HG02678 (cell line): ENCODE data around the gene IQGAP2.

ENCODE experiments used
- ATAC-seq: cut with Tn5 transposase; IDR thresholded peaks from one replicate; pipeline ENCODE4 v1.9.1; 2021; ENCODE audit warnings: mild to moderate bottlenecking, moderate library complexity; ENCODE audit not compliant: unreplicated experiment

The IQGAP2 gene

DNA sequence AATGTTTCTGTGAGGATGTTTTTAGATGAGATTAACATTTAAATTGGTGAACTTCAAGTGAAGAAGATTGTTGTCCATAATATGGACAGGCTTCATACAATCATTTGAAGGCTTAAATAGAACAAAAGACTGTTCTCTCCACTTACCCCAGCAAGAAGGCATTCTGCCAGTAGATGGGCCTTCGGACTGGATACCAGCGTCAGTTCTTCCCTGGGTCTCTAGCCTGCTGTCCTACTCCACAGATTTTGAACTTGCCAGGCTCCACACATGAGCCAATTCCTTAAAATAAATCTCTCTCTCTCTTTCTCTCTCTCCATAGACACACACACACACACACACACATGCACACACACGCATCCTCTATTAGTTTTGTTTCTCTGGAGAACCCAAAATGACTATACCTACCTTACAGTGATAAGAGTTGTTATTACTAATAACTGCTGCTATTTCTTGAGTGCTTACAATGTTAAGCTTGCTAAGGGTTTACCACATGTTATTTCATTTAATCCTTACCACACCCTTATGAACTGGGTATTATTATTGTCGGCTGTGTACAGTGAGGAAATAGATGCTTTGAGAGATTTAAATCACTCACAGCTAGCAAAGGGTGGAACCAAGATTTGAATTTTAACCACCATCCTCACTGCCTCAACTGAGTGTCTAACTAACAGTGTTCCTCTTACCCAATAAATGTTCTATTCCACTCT lies 19.8 kb upstream of the IQGAP2 start:
- ATAC-seq = no peak

DNA sequence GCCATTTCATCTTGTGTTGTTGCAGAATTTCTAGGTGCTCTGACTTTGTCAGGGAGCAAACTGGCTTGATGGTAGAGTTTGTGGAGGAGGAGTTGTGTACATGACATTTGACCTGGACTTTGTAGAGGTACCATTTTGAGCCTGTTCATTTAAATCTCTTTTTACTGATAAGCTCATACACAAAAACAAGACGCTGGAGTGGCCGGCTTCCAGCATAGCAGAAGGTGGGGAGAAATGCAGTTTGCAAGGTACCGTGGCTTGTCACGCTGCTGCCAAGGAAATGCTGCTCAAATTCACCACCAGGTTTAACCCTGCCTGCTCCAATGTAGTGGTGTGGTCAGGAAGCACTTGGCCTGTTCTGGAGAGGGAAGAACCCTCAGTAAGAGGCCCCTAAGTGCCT lies 18.9 kb upstream of the IQGAP2 start:
- no peak for ATAC-seq

DNA sequence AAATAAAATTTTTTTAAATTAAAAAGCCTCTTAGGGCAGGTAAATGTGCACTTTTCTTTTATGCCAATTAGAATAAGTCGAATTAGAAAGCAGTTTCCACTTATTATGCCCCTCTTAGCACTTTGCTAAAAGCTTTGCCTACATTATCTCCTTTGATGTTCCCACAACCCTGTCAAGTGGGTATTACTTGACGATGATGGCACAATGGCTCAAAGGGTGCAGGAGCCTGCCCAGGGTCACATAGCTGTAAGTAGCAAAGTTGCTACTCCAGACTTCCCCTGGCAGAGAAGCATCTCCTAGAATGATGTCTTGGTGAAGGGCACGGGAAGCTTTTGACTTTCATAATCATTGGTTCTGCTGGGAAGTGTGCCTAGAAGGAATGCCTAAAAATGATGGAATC lies 18.4 kb upstream of the IQGAP2 start:
- no peak for ATAC-seq

DNA sequence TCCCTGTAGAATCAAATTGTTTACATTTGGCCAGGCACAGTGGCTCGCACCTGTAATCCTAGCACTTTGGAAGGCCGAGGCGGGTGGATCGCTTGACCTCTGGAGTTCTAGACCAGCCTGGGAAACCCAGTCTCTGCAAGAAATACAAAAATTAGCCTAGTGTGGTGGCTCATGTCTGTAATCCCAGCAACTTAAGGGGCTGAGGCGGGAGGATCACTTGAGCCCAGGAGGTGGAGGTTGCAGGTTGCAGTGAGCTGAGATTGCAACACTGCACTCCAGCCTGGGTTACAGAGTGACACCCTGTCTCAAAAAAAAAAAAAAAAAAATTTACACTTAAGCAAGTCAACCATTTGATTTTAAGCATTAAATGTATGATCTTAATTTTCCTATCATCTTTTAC lies 17.5 kb upstream of the IQGAP2 start:
- ATAC-seq = no peak

DNA sequence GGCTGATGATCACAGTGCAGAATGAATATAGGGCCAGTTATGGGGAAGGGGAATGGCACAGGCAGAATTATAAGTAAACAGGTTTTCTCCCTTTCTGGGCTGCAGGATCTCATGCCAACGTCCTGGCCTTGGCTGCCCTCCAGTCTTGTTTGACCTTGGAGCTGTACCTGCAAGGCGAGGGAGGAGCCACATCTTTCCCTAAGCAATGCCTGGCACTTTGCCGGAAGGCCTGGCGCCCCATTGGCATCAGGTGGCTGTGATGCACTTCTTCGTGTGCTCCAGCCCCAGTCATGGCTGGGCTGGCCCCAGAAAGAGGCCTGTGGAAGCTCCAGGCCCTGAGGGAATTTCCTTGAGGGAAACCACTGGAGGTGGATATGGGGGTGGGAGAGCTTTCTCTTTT lies 16.7 kb upstream of the IQGAP2 start:
- ATAC-seq = no peak

DNA sequence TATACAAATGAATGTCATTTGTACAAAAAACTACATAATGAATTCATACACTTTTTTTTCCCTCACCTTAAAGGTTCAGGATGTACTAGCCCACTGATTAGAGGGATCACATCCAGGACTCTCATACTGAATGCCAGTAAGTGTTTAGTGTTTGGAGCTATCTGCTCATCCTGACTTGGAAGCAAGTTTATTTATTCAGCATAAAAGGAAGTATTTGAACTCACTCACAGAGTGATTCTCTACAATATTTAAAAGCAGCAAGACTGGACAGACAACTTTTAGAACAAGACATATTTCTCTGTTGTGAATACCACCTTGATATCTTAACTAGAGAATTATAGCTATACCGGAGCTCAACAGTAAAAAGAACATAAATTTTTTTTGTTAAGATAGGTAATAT lies 14.8 kb upstream of the IQGAP2 start:
- no peak for ATAC-seq

DNA sequence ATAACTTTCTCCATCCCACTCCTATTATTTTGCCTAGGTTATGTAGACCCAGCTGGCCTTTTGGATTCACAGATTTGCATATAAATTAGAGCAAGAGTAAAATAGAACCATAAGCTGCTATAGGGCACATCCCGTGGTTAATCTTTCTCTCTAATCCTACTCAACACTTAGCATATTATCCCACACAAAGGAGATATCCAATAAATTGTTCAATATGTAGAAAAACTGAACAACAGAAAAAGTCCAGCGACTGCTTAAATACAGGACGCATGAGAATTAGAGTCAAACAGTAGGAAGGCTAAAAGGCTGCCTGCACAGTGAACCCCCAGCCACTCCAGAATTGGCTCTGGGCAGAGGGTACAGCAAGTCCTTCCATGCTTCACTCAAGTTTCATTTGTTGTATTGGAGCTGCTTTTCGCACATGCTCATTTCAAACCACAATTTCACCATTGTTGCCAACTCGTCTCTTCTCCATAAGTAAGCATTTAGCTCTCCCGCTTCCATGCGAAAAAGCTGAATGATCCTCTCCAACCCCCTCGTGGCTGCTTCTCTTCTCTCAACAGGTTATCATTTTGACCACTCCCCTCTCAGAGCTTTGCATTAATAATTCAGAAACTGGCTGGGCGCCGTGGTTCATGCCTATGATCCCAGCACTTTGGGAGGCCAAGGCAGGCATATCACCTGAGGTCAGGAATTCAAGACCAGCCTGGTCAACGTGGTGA lies 14.1 kb upstream of the IQGAP2 start:
- no peak for ATAC-seq

DNA sequence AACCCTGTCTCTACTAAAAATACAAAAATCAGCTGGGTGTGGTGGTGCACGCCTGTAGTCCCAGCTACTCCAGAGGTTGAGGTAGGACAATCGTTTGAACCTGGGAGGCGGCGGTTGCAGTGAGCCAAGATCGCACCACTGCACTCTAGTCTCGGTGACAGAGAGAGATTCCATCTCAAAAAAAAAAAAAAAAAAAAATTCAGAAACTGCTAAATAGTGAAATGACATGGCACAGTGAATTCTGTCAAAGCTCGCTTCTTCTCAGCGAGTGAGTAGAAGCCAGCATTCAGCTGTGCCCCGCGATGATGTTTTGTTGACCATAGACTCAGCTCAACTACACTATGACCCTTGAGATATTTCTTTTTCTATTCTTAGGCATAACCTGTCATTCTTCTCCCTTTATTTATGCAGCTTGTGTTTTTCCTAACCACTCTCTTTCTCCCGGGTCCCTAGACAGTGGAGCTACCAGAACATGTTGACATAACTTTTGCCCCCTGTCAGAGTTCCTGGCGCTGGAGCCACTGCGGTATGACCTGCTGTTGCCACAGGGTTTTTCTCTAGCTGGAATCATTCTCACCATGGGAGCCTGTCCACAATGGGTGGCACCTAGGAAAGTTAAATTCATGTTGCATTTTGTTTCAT lies 13.5 kb upstream of the IQGAP2 start:
- no peak for ATAC-seq

DNA sequence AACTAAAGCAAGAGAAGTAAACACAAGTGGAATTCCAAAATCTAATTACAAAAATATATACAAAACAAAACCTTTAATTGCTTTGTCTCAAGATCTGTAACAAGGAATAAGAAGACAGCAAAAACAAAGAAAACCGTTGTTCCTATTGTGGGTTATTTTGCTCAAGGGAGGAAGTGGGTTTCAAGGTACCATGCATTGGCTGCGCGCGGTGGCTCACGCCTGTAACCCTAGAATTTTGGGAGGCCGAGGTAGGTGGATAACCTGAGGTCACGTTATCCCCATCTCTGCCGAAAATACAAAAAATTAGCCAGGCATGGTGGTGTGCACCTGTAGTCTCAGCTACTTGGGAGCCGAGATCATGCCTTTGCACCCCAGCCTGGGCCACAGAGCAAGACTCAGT lies 12.1 kb upstream of the IQGAP2 start:
- ATAC-seq = no peak

DNA sequence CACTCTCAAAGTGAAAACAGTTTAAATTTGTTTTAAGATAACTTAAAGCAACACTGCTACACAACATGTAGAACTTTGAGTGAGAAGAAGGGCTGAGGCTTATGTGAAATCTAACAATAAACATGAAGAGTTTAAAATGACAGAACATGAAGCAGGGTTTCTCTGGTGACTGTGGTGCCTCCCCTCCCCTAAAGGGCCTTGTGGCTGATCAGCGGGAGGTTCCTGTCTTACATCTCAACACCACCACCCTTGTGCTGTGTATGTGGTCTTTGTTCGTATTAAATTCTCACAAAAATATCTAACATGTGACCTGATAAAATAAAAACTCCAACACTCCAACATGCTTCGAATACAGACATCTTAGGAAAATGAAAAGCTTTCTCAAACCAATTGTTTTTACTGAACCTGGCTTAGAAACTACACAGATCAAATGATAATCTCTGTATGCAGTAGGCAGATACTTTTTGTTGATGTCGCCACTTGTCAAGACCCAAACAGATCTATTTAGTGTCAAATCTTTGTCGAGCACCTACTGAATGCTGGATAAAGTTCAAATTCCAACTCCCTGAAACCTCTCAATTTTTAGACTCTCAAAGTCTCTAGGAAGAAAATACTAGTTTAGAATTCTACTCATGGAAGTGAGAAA lies 9.9 kb upstream of the IQGAP2 start:
- ATAC-seq = no peak

DNA sequence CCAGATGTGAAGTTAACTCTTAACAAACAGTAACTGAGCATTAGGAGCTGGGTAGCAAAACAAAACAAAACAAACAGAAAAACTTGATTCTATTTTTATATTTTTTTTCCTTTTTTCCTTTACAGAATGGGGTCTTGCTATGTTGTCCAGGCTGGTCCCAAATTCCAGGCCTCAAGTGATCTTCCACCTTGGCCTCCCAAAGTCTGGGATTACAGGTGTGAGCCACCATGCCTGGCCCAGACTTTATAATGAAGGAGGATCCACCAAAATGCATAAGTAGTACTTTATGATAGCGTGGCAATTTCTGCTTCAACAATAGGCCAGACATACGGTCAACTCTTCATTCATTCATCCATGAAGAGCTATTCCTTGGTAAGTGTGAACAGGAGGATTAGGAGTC lies 5.9 kb upstream of the IQGAP2 start:
- ATAC-seq = no peak

DNA sequence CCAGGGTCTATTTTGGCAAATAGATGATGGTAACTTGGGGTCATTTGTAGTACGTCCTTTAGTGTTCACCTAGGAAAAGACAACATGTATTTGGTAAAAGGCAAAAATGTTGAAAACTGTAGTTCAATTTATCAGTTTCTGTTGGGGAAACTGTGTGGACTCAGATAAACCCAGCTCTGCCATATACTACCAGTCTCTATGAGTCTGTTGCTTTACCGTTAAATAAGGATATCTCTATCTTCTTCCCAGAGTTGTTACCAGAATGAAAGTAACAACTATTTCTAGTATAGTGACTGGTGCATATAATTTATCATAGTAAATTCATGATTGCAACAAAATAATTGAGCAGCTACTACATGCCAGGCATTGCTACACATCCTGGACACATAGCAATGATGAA lies 3.8 kb upstream of the IQGAP2 start:
- ATAC-seq = no peak

DNA sequence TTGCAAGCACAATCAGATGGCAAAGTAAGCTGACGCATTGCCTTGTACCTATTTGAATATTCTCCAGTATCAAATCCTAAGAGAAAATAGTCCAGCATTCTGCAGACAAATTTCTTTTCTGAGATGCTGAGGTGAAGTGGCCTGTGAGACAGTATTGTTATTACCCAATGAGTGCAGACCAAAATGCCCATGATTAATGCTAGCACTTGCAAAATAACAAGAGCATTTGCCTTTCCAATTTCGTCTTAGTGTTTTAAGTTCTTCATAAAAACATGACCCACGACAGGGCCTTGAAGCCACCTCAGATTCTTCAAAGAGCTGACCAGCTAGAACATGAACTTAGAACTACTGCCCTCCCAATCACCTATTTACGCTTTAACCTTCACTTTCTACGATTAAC lies 2.6 kb upstream of the IQGAP2 start:
- no peak for ATAC-seq

DNA sequence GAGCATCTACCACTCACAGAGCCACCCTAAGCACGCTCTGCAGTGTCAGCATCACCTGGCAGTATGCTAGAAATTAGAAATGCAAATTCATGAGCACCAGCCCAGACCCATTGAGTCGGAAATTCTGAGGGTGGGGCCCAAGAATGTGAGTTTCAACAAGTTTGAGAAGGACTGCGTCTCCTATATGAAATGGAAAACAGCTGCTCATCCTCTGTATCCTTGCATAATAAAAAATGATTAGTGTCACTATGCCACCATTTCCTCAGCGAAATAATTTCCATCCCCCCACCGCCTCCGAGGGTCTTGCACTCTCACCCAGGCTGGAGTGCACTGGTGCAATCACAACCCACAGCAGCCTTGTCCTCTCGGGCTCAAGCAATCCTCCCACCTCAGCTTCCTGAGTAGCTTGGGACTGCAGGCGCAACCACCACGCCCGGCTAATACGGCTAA lies 1.3 kb upstream of the IQGAP2 start:
- peak; percentile 30 for ATAC-seq

DNA sequence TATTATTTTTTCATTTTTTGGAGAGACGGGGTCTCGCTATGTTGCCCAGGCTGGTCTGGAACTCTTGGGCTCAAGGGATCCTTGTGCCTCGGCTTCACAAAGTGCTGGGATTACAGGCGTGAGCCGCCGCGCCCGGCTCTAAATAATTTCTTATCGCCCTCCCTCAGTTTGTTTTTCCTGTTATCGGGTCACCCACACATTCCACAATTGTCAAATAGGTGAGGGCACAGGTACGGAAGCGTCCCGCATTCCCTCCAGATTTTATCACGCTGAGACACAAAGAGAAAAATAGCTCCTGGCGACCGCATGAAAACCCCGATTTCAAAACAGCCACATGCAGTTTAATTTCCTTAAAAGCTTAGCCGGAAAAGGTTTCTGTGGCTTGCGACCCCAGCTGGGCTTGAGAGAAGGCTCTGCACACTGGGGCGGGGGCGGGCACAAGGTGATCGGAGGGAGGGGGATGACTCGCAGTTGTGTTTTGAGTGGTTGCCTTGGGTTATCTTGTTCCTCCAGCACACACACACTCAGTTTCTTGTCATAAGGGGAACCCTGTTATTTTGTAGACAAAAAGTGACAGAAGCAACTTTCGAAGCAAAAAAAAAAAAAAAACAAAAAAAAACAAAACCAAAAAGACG lies 717 bp upstream of the IQGAP2 start:
- peak; percentile 37 for ATAC-seq

DNA sequence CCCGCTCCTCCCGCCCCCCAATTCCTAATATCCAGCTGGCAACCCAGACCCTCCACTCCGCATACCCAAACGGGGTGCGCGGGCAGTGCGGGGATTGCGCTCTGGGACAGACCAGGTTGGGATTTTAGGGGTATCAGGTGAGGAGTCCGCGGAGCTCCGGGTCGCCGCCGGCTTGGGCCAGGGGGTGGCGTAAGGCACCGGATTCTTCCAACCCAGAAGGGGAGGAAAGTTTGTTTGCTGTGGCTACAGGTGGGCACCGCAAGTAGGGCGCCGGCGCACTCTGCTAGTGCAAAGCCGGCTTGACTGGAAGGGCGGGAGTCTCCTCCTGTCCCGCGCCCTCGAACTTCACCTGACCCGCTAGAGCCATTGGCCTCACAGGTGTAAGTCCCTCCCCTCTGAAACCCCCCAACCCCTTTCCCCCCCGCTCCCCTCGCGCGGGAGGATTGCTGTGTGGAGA lies 709 bp downstream of the IQGAP2 start:
- ATAC-seq = no peak

DNA sequence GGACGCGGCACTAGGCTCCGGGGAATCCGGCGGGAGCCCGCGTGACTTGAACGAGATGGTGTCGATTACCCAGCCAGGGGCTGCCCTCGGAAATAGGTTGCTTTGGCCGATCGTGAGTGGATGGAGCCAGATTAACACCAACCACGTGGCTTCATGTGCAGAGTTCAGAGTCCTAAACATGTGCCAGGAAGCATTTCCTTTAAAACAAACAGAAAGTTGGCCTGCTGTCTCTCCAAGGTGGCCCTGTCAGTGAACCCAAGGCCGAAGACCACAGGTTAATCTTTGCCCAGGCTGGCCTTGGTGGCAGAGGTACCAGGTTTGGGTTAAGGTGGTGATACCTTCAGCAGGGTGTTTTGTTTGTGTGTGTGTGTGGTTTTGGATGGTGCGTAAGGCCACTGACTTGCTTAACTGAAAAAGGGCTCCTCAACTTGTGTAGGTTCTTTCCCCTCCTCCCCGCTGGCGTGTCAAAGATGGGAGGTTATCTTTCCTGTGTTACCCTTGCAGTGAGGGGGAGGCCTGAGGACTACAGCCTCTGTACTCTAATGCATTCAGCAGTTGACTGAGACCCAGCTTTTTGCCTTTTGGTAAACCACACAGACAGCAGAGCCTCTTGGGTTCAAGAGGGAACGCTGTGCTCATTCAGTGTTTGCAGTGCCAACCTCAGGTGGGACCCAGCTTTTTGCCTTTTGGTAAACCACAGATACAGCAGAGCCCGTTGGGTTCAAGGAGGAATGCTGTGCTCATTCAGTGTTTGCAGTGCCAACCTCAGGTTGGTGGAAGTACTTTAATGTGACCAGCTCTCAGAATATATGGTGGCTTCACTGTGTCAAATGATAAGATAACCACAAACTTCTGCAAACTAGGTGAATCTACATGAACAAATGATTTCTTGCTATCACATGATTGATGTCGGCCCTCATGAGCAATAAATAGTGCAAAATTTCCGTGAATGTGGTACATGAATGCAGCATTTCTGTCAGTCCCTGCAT lies 1.4 kb downstream of the IQGAP2 start:
- ATAC-seq = peak; percentile 18

DNA sequence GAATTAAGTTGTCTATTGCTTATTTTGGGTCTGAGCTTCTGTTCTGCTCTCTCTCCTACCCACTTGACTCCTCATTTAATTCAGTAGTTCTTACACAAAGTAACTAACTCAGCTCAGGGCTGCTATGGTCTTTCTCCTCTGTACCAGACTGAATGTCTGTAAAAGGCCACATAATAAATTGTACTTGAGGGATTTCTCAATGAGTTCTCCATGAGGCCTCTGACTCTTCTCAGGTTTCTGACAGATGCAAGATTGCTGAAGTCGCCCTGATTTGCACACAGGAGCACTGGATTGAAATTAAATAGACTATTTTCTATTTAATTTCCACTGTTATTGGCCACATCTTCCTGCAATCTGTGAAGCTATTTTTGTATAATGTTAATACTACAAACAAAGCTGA lies 2.9 kb downstream of the IQGAP2 start:
- no peak for ATAC-seq

DNA sequence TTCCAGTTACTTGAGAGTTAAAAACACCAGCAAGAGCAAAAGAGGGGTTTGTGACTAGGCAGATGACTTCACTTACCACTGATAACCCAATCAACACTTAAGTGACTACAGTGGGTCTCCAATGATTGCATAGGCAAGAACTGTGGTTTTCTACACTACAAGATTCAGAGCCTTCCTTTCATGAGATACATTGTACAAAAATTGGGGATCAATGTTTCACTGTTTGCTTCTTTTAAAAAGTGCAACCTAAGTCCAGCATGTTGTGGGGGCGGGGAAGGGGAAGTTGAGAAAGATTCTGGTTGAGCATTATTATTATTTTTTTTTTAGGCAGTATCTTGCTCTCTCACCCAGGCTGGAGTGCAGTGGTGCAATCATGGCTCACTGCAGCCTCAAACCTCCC lies 3.6 kb downstream of the IQGAP2 start:
- no peak for ATAC-seq

DNA sequence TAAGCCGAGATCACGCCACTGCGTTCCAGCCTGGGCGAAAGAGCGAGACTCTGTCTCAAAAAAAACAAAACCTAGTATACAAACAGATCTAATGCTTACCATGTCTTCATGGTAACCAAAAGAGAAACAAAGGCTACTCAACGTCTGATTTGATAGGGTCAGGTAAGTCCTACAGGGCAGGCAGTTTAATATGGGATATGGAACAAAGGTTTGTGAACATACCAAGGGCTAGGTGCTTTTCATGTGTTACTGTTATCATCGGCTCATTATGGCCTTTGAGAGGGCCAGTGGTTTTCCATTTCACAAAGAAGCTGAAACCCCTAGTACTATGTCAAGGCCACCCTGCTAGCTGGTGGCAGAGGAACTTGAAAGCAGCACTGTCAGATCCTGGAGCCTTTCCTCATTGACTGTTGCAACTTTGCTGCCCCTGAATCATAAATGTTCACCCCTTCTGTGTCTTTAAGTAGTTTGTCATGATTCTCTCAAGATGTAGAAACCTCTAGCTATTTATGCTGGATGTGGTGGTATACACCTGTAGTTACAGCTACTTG lies 5.1 kb downstream of the IQGAP2 start:
- ATAC-seq = no peak
